B cell (primary cell): Measurements from ENCODE around the gene SLC10A4. TPM values are rescaled to one million over a fixed set of nuclear protein-coding genes. Genes with fewer than 3 reads are reported as not detected.

Source experiments
- ATAC-seq: fragments of 200-7000 bp; cut with Tn5 transposase; one replicate; pipeline ENCODE4 v1.10.0; 2021; ENCODE audit warnings: low read depth, mild to moderate bottlenecking, moderate number of reproducible peaks, moderate library complexity
- CTCF ChIA-PET: fragments of 350-600 bp; sonication (Branson Sonifier 250); formaldehyde crosslinking; loops from one replicate; lab custom pipeline; 2021; ENCODE audit warnings: antibody characterized with exemption, inconsistent platforms; lab: Charles Lee
- POLR2A ChIA-PET: fragments of 350-600 bp; sonication (Branson Sonifier 250); formaldehyde crosslinking; loops from one replicate; lab custom pipeline; 2021; ENCODE audit warnings: antibody characterized with exemption; lab: Charles Lee
- DNase-seq: peaks from one replicate; pipeline ENCODE4 v3.0.0; 2013
- H2AFZ ChIP-seq: 2 replicates; pipeline ENCODE4 v1.6.1; 2012; ENCODE audit warnings: mild to moderate bottlenecking, low read depth, low read length; ENCODE audit not compliant: insufficient read depth, poor library complexity, severe bottlenecking
- H3K27ac ChIP-seq, 2 donors: 1 replicate in 1 of 2; 2 replicates in 1 of 2; pipeline ENCODE4 v1.5.1; 2012 to 2013; ENCODE audit warnings: low read length in 2 of 2, mild to moderate bottlenecking in 2 of 2, moderate library complexity in 1 of 2
- H3K27me3 ChIP-seq, 4 experiments: fragments of 200-600 bp in 1 of 4; sonication (generic) in 1 of 4; replicated peaks in 1 of 4; 1 replicate in 2 of 4; 2 replicates in 2 of 4; pipeline versions ENCODE4 v1.6.1 to v1.7.0; 2013 to 2016; ENCODE audit warnings: low read length in 3 of 4, mild to moderate bottlenecking in 2 of 4, mixed read lengths in 1 of 4, moderate library complexity in 1 of 4; ENCODE audit not compliant: insufficient read depth in 4 of 4, control insufficient read depth in 3 of 4; ENCODE audit errors: control extremely low read depth in 1 of 4
- H3K36me3 ChIP-seq, 2 experiments: replicated peaks in 1 of 2; 1 replicate in 1 of 2; 2 replicates in 1 of 2; pipeline versions ENCODE4 v1.6.1 to v1.7.1; 2013; ENCODE audit warnings: low read length in 1 of 2; ENCODE audit not compliant: insufficient read depth in 2 of 2, control insufficient read depth in 1 of 2; ENCODE audit errors: control extremely low read depth in 1 of 2, extremely low read depth in 1 of 2
- H3K4me1 ChIP-seq, 2 donors: fragments of 200-600 bp in 1 of 2; sonication (generic) in 1 of 2; 1 replicate in 1 of 2; 2 replicates in 1 of 2; pipeline versions ENCODE4 v1.5.1 to v1.6.1; 2013 to 2017; ENCODE audit warnings: low read length in 2 of 2; ENCODE audit not compliant: control insufficient read depth in 2 of 2, insufficient read depth in 2 of 2
- H3K4me2 ChIP-seq: replicated peaks from 2 replicates; pipeline ENCODE3; 2012; ENCODE audit warnings: mild to moderate bottlenecking, low read depth, low read length; ENCODE audit not compliant: poor library complexity, severe bottlenecking
- H3K4me3 ChIP-seq, 5 experiments: fragments of 200-600 bp in 1 of 5; sonication (generic) in 1 of 5; 1 replicate in 3 of 5; 2 replicates in 2 of 5; pipeline versions ENCODE4 v1.5.1 to v1.7.0; 2011 to 2016; ENCODE audit warnings: low read length in 4 of 5, mild to moderate bottlenecking in 4 of 5, low read depth in 2 of 5, control low read depth in 1 of 5, moderate library complexity in 1 of 5; ENCODE audit not compliant: insufficient read depth in 1 of 5; ENCODE audit errors: control extremely low read depth in 1 of 5, extremely low read depth in 1 of 5
- H3K79me2 ChIP-seq: fragments of 200-600 bp; sonication (generic); one replicate; pipeline ENCODE4 v1.6.0; 2016; ENCODE audit warnings: low read length; ENCODE audit not compliant: control insufficient read depth, insufficient read depth
- H3K9ac ChIP-seq: fragments of 200-600 bp; sonication (generic); 2 replicates; pipeline ENCODE4 v1.6.1; 2017; ENCODE audit warnings: mild to moderate bottlenecking, low read length, moderate library complexity
- H3K9me3 ChIP-seq, 3 donors: one replicate each; pipeline versions ENCODE4 v1.6.1 to v1.7.1; 2013; ENCODE audit warnings: low read length in 2 of 3; ENCODE audit not compliant: control insufficient read depth in 2 of 3, insufficient read depth in 1 of 3; ENCODE audit errors: control extremely low read depth in 1 of 3
- H4K20me1 ChIP-seq: 2 replicates; pipeline ENCODE4 v1.6.0; 2012; ENCODE audit warnings: mild to moderate bottlenecking, low read length; ENCODE audit not compliant: insufficient read depth, control insufficient read depth, poor library complexity, severe bottlenecking
- H3K27ac Mint-ChIP-seq: one replicate; pipeline ENCODE4 v1.8.0; 2021; ENCODE audit warnings: mixed read lengths
- H3K27me3 Mint-ChIP-seq: one replicate; pipeline ENCODE4 v1.8.0; 2021; ENCODE audit warnings: mixed read lengths
- H3K4me1 Mint-ChIP-seq: one replicate; pipeline ENCODE4 v1.8.0; 2021; ENCODE audit warnings: mixed read lengths
- H3K4me3 Mint-ChIP-seq: one replicate; pipeline ENCODE4 v1.8.0; 2021; ENCODE audit warnings: mixed read lengths
- H3K9me3 Mint-ChIP-seq: one replicate; pipeline ENCODE4 v1.8.0; 2022; ENCODE audit warnings: mixed read lengths; ENCODE audit not compliant: insufficient read depth
- CTCF ChIP-seq: fragments of 200-600 bp; IDR thresholded peaks from one replicate; pipeline ENCODE4 v1.8.0; 2022; ENCODE audit warnings: antibody characterized with exemption, mild to moderate bottlenecking
- EZH2 ChIP-seq: IDR thresholded peaks from 2 replicates; pipeline ENCODE4 v1.6.1; 2012; ENCODE audit warnings: borderline replicate concordance, low read depth, mild to moderate bottlenecking, moderate library complexity, low read length; ENCODE audit not compliant: insufficient read depth, poor library complexity, severe bottlenecking
- WGBS: methylation state at CpG from one replicate; pipeline ENCODE4 v1.1.5; 2013; ENCODE audit warnings: missing lambda C conversion rate; ENCODE audit not compliant: insufficient coverage; 5-methylcytosine and 5-hydroxymethylcytosine counted together
- intact Hi-C: fragments of 100-400 bp; cut with micrococcal nuclease; formaldehyde crosslinking; loops from one replicate; pipeline ENCODE4 v1.10.0; 2022
- polyA plus RNA-seq: library from polyadenylated mRNA; depleted of rRNA; stranded (reverse); fragments of >200 nt; gene quantifications from 2 replicates; pipeline ENCODE4 v1.2.3, GENCODE V29; 2012
- total RNA-seq, 2 donors: library from RNA; stranded (reverse); fragments of 120-200 nt in 1 of 2; gene quantifications; 1 replicate in 1 of 2; 2 replicates in 1 of 2; pipeline versions ENCODE4 v1.2.3 to v1.2.4, GENCODE V29; 2013 to 2022

Gene SLC10A4
- total and polyA plus RNA-seq, 2 donors (not counting 1 experiment from before 2014, with no cell fraction given): 0.07 to 0.25 TPM

DNA sequence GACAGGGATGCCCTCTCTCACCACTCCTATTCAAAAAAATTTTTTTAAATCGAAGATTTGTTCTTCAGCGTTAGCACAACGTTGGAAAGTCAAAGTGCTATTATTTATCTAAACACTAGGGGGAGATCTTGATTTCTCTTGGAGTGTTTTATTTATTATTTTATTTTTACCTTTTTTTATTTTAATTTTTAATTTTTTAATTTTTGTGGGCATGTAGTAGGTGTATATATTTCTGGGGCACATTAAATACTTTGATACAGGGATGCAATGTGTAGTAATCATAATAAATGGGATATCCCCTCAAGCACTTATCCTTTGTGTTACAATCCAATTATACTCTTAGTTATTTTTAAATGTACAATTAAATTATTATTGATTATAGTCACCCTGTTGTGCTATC is 37.4 kb upstream of the SLC10A4 start:
- WGBS: no CpG with 5 or more reads among the region's 3 CpGs
- Histone ChIP-seq H4K20me1 (no peaks in the 10 kb centered on the region), H3K27me3 (peaks cover 0 to 6% (median 0%) of the 10 kb centered on the region in 4 experiments), H3K4me3 (no peak overlapping the region), H3K27ac (no peak overlapping the region), H3K36me3 (no peaks in the 10 kb centered on the region), H3K9me3 (peaks cover 0 to 1% (median 0%) of the 10 kb centered on the region in 3 donors), H3K9ac (no peak overlapping the region), H3K4me1 (no peaks in the 10 kb centered on the region), H2AFZ (no peak overlapping the region), H3K4me2 (no peak overlapping the region), H3K79me2 (no peaks in the 10 kb centered on the region)
- no peaks in the 10 kb centered on the region for H3K4me1 Mint-ChIP-seq
- no peaks in the 10 kb centered on the region for H3K9me3 Mint-ChIP-seq
- intact Hi-C loops: loop anchor here (2.0 kb wide), 1 partner anchor 517 kb away; no protein-coding TSS in a partner anchor
- POLR2A ChIA-PET: no interaction called here
- ATAC-seq (no peak), DNase-seq (peak; percentile 11)
- peaks cover 6% of the 10 kb centered on the region for H3K27me3 Mint-ChIP-seq
- no peak overlapping the region for H3K4me3 Mint-ChIP-seq
- no peak for TF ChIP-seq EZH2
- peak; percentile 77 for TF ChIP-seq CTCF
- CTCF ChIA-PET: interaction anchor here (1.1 to 2.1 kb wide), 5 partner anchors 8 to 517 kb away, joined by 3 to 7 read pairs (median 5); no protein-coding TSS in a partner anchor
- no peak overlapping the region for H3K27ac Mint-ChIP-seq

- no peak for DNase-seq
- intact Hi-C loops: loop anchor here (2.0 kb wide), 1 partner anchor 516 kb away; no protein-coding TSS in a partner anchor
- no peaks in the 10 kb centered on the region for H3K9me3 ChIP-seq
These were observed 36.5 kb upstream of the SLC10A4 start for GRCh38 chr4:48446642-48447041.

More at GRCh38 chr4:48446642-48447041, 36.5 kb upstream of the SLC10A4 start:
- Histone ChIP-seq H3K4me2 (no peak overlapping the region), H3K4me1 (no peaks in the 10 kb centered on the region), H3K79me2 (no peaks in the 10 kb centered on the region), H3K27me3 (peaks cover 0 to 8% (median 0%) of the 10 kb centered on the region in 4 experiments), H2AFZ (no peak overlapping the region), H3K27ac (no peak overlapping the region), H3K9ac (no peak overlapping the region), H3K4me3 (no peak overlapping the region), H3K36me3 (no peaks in the 10 kb centered on the region), H4K20me1 (no peaks in the 10 kb centered on the region)
- no peaks in the 10 kb centered on the region for H3K4me1 Mint-ChIP-seq
- H3K9me3 Mint-ChIP-seq: no peaks in the 10 kb centered on the region
- H3K27me3 Mint-ChIP-seq: peaks cover 7% of the 10 kb centered on the region
- POLR2A ChIA-PET: no interaction called here
- CTCF ChIA-PET: interaction anchor here (0.6 to 2.1 kb wide), 4 partner anchors 17 to 516 kb away, joined by 3 to 6 read pairs (median 5); no protein-coding TSS in a partner anchor
- no peak for ATAC-seq
- TF ChIP-seq EZH2 (no peak), CTCF (no peak)
- WGBS: no CpG with 5 or more reads among the region's 1 CpG
- no peak overlapping the region for H3K27ac Mint-ChIP-seq
- H3K4me3 Mint-ChIP-seq: no peak overlapping the region
